GM19397 (cell line): ENCODE measurements around the gene COL28A1.
"Not testable (repeated sequence)": the region's sequence is repeated elsewhere in the genome, so short reads cannot be mapped to it uniquely, and the experiment has no call there.

ENCODE experiments used
- ATAC-seq: cut with Tn5 transposase; IDR thresholded peaks from one replicate; pipeline ENCODE4 v1.9.1; 2021; ENCODE audit warnings: mild to moderate bottlenecking, moderate library complexity; ENCODE audit not compliant: unreplicated experiment

The COL28A1 gene

GRCh38 chr7:7422641-7423040 lies 113.0 kb downstream of the COL28A1 start:
- ATAC-seq, result no peak

- no peak for ATAC-seq
Measured at GRCh38 chr7:7421826-7422225, 113.8 kb downstream of the COL28A1 start.

- no peak for ATAC-seq
Measured at GRCh38 chr7:7418997-7419396, 116.7 kb downstream of the COL28A1 start.

DNA sequence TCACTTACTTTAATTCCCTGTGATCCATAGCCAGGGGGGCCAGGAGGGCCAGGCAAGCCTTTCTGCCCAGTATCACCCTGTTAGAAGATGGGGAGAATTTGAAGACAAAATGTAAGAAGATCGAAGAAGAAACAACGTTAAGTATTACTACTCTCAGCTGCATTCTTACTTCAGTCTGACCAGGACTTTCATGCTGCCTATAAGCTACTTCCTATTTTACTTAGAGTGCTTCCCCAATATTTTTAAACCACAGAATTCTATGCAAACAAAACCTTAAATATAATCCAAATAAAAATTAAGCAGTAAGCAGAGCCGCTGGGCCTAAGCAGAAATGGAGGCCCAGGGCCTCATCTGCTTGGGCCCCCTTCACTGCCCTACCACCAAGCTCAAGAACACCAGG lies 117.8 kb downstream of the COL28A1 start:
- no peak for ATAC-seq

- no peak for ATAC-seq
Measured at GRCh38 chr7:7417414-7417813, 118.3 kb downstream of the COL28A1 start.

DNA sequence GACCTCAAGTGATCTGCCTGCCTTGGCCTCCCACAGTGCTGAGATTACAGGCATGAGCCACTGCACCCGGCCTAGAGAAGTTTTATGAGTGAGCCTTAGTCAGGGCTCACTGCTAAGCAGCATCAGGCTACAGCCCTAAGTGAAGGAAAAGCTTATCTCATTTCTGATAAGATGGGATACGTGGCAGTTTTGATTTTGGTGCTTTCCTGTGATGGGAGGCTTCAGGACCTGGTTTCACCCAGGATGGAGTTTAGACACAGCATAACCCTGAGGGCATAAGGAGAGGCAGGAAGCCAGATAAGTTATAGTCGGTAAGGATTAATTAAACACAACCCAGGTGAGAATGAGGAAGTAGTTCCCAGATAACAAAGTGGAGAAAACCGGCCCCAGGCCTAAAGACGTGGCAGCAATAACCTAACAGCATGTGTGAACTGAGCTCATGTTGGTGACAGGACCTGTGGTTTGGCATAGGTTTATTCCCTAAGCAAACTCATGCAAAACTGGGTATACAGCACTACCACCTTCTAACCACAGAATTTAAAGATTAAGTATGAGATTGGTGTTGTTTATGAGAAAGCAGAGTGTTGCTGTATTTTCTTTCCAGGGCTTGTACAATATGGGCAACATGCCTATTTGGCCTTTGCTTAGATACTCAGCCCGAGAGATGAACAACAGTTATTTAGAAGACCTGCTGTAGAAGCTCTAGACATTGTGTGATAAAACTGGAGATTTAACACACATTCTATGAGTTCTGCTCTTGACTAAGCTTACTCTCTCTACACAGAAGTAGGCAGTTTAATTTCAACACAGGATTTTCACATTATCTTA lies 119.4 kb downstream of the COL28A1 start:
- ATAC-seq, result no peak

DNA sequence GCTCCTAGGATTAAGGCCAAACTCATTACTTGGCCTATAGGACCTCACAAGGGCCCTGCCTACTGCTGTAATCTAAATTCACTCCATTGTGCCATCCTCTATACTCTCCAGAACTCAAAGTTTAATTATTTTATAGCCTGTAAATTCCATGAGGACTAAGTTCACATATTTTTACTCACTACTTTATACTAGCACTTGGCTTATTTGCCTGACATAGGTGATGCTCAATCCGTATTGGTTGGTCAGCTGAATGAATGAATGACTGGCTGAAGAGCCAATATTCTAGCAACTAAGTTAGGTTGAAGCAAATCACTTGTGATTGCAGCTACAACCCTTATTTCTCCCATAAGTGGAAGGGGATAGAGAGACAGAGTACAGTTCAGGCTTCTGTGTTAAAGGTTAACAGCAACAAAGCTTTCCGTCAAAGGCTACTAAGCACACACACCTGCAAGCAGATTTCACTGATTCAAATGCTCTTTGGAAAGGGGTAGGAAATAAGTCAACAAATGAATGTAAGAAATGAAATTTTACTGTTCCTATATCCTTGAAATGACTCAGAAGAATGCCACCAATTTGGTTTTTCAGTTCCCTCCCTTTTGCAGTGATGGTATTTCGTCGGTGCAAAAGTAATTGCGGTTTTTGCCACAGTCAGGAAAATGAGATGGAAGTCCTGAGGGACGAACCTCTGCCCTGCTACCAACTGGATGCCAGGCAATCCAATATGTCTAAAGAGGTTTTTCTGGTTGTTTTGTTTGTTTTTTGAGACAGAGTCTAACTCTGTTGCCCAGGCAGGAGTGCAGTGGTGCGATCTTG lies 120.7 kb downstream of the COL28A1 start:
- ATAC-seq, result no peak

- ATAC-seq, result no peak
Measured at GRCh38 chr7:7408001-7408770, 127.5 kb downstream of the COL28A1 start.

DNA sequence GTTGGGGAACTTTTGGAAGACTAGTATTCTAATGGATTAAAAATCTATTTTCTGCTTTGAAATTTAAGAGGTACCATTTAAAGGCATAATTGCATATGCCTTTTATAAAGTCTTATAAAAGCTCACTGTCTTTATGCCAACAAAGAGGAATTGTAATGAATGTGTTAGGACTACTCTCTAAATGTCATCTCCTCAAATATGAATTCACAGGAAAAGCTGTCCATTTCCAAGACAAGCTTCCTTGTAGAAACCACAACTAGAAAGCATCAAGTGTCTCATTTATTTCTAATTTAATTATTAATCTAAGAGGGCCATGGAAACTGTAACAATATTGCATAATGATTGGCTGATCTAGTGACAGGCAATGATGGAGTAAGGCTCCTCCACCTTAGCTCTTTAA lies 130.2 kb downstream of the COL28A1 start:
- no peak for ATAC-seq

- no peak for ATAC-seq
Measured at GRCh38 chr7:7399707-7400106, 136.0 kb downstream of the COL28A1 start.

DNA sequence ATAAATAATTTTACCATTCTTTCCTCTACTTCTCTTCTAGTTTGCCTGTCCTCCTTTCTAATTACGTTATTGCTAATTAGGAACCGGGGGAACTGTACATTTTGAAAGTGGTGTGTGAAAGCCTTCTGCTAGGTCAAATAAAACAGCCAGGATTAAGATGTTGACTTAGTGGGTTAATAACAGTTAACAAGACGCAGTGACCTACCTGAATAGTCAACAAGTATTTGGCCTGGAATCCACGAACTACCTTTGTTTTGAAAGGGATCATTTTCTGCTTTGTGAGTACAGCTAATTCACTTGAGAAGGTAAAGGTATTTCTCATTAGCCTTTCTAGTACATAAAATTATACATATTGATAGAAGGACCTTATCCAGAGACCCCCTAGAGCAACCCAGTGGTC lies 139.9 kb downstream of the COL28A1 start:
- no peak for ATAC-seq

GRCh38 chr7:7388164-7388563 lies 147.5 kb downstream of the COL28A1 start:
- ATAC-seq, result not testable (repeated sequence)

GRCh38 chr7:7385421-7385820 lies 150.3 kb downstream of the COL28A1 start:
- ATAC-seq, result no peak

DNA sequence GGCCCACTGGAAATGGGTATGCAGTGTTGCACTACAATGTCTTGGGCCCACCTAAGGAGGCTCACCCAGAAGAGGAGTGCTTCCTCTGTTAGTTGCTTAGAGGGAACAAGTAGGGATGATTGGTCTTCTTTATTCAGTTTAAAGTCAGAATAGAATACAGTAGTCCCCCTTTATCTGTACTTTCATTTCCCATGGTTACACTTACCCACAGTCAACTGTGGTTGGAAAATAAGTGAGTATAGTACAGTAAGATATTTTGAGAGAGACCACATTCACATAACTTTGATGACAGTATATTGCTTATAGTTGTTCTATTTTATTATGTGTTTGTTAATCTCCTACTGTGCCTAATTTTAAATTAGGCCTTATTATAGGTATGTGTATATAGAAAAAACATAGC lies 151.4 kb downstream of the COL28A1 start:
- no peak for ATAC-seq

DNA sequence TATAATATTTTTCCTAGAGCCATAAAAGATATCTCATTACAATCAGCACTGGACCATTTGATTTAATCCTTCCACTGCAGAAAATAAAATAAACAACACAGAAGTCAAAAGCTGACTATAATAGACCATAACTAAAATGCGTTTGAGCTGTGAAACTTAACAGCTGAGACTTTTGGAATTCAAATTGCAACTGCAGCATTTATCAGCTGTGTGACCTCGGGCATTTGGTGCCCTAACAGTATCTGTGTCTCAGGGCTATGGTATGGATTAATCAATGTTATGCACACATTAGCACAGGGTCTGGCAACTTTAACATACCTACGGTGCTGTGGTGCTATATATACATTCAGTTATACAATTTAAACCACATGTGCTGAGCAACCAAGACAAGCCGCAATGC lies 160.1 kb downstream of the COL28A1 start:
- ATAC-seq, result no peak

GRCh38 chr7:7370076-7370475 lies 165.6 kb downstream of the COL28A1 start:
- ATAC-seq, result no peak

GRCh38 chr7:7369134-7369533 lies 166.5 kb downstream of the COL28A1 start:
- ATAC-seq, result no peak

GRCh38 chr7:7354674-7355073 lies 181.0 kb downstream of the COL28A1 start:
- ATAC-seq, result no peak

DNA sequence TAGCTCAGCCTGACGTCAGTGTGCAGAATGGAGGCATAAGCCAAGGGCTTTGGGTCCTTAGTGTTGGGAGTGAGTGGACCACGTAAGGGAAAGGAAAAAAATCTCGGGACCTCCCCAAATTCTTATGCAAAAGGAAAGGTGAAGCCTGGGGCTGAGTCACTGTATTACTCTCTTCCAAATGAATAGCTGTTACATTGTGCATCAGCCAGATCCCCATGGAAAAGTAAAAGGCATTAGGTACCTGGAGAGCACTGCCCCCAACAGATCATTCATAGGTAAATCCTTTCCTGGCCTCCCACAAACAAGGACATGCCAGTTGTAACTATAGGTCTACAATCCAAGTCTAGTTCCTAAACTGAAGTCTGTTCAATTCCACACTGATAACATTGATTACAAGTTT lies 182.8 kb downstream of the COL28A1 start:
- no peak for ATAC-seq

DNA sequence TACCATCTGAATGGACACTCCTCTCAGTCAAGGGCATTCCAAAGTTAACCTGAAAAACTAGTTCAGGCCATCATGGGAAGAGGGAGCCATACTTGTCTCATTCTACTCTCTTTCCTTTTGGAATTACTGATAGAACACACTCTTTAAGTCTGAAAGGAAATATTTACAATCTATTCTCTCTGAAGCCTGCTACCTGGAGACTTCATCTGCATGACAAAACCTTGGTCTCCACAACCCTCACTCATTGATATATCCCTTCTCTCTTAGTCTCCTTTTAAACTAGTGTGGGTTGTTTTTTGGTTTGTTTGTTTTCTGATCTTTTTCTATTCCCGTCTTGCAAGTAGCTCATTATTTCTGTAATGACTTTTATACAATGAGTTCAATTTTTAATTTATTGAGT lies 183.8 kb downstream of the COL28A1 start:
- ATAC-seq, result no peak

- no peak for ATAC-seq
Measured at GRCh38 chr7:7351156-7351555, 184.5 kb downstream of the COL28A1 start.
